ENCODE data around the gene DYNLT1.

DYNLT1 gene

DNA sequence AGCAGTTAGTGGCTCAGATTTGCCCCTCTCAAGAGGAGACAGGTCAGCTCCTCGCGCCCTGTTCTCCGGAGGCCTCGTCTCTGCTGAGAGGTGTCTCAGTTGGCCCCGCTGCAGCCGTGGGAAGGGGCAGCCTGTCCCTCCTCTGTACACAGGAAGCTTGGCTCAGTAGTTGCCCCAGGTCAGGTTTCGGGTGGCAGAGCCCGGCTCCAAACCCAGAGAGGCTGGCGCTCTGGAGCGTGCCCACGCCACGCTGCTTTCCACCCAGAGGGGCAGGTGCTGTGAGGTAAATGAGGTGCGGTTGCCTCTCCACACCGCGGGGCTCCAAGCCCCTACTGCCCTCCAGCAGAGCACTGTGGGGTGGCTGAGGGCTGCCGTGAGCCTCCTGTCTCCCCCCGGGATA is 16.0 kb downstream of the DYNLT1 start:
- Mint-ChIP-seq H3K9me3 (no peaks in the 10 kb centered on the region), H3K4me3 (no peak overlapping the region)

DNA sequence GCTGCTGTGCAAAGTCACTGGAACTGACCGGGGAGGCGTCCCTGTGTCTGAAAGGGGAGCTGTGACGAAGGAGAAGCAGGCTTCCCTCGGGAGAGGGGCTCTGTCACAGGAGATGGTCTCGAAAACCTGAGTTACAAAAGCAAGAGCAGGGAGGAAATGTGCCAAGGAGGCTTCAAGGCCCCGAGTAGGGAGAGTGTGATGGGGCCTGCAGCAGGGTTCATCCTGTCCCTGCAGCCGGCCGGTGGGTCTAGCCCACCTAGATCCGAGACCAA is 16.7 kb downstream of the DYNLT1 start:
- DNase-seq = no peak
- peaks cover 76% of the 10 kb centered on the region for H3K4me1 Mint-ChIP-seq
- peaks cover 61% of the 10 kb centered on the region for H3K36me3 Mint-ChIP-seq (ENCODE audit: low read depth)

More for the DNA sequence above, 16.0 kb downstream of the DYNLT1 start:
- peaks cover 62% of the 10 kb centered on the region for H3K36me3 Mint-ChIP-seq (ENCODE audit: low read depth)
- DNase-seq = no peak
- H3K4me1 Mint-ChIP-seq = peaks cover 73% of the 10 kb centered on the region
- no peak overlapping the region for H3K27ac Mint-ChIP-seq
- no peaks in the 10 kb centered on the region for H3K27me3 Mint-ChIP-seq (ENCODE audit: low read depth, poor library complexity)
- TF ChIP-seq, protein P1, sequence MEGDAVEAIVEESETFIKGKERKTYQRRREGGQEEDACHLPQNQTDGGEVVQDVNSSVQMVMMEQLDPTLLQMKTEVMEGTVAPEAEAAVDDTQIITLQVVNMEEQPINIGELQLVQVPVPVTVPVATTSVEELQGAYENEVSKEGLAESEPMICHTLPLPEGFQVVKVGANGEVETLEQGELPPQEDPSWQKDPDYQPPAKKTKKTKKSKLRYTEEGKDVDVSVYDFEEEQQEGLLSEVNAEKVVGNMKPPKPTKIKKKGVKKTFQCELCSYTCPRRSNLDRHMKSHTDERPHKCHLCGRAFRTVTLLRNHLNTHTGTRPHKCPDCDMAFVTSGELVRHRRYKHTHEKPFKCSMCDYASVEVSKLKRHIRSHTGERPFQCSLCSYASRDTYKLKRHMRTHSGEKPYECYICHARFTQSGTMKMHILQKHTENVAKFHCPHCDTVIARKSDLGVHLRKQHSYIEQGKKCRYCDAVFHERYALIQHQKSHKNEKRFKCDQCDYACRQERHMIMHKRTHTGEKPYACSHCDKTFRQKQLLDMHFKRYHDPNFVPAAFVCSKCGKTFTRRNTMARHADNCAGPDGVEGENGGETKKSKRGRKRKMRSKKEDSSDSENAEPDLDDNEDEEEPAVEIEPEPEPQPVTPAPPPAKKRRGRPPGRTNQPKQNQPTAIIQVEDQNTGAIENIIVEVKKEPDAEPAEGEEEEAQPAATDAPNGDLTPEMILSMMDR (IDR thresholded peaks at IDR 0.05) = no peak

DNA sequence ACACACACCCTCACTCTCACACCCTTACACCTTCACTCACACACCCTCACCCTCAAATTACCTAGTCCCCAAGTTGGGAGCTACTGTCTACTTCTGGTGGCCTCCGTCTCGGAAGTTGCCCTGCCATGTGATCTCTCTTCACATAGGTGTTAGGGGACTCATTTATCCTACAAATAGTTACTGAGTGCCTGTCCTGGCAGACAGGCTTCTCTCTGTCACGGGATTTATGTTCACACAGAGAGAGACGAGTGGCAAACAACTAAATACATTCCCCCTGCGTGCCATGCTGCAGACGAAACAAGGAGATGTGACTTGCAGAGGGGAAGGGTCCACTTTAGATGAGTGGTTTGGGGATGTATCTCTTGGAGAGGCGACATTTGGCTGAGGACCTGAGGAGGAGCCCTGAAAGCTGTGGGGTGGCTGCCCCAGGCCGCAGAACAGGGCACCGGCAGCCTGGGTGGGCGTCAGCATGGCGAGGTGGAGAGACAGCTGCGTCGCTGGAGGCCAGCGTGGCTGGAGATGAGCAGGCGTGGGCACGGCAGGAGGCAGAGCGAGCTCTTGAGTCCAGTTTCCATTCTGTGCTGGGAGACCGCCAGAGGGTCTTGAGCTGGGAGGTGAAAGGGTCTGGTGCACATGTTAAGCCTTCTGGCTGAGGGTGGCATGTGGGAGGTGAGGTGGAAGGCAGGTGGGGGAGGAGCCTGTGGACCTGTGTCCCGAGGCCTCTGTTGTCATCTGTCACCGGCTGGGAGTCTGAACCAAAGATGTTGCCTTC is 17.2 kb downstream of the DYNLT1 start:
- peak overlapping the region; percentile 96 for H3K27ac Mint-ChIP-seq
- TF ChIP-seq, protein P1 (IDR thresholded peaks at IDR 0.05) = no peak
- H3K4me3 Mint-ChIP-seq = peak overlapping the region; percentile 50

More for the DNA sequence above, 16.7 kb downstream of the DYNLT1 start:
- TF ChIP-seq, protein P1 (IDR thresholded peaks at IDR 0.05) = no peak
- Mint-ChIP-seq H3K27ac (peak overlapping the region; percentile 96), H3K27me3 (ENCODE audit: low read depth, poor library complexity) (no peaks in the 10 kb centered on the region), H3K4me3 (peak overlapping the region; percentile 50), H3K9me3 (no peaks in the 10 kb centered on the region)

DNA sequence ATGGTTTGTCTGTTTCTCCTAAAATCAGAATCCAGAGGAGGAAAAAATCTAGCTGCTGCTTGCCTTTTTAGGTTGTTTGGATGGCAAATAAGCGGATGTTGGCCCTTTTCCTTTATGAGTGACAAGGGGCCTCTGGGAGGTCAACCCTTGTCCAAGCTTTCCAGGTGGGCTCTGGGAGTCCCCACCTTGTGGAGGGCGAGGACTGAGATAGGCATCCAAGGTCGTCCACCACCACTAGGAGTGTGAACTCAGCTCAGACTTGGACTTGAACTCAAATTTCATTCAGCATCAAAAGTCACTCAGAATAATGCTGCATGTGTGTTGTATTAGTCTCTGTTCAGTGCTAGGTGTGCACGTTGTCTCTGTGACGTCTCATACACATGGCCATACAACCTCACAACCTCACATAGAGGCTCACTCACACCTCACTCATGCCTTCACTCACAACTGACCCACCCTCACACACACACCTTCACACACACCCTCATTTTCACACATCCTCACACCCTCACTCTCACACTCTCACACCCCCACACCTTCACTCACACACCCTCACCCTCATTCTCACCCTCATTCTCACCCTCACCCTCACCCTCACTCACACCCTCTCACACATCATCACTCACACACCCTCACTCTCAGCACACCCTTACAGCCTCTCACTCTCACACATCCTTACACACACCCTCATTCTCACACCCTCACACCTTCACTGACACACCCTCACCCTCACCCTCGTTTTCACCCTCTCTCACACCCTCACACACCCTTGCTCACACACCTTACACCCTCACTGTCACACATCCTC is 18.0 kb downstream of the DYNLT1 start:
- Mint-ChIP-seq H3K27me3 (ENCODE audit: low read depth, poor library complexity) (no peaks in the 10 kb centered on the region), H3K27ac (peak overlapping the region; percentile 96), H3K36me3 (ENCODE audit: low read depth) (peaks cover 63% of the 10 kb centered on the region), H3K4me3 (no peak overlapping the region), H3K9me3 (no peaks in the 10 kb centered on the region), H3K4me1 (peaks cover 72% of the 10 kb centered on the region)
- TF ChIP-seq, protein P1 (IDR thresholded peaks at IDR 0.05) = no peak
- DNase-seq = no peak

More for the DNA sequence above, 17.2 kb downstream of the DYNLT1 start:
- peaks cover 62% of the 10 kb centered on the region for H3K36me3 Mint-ChIP-seq (ENCODE audit: low read depth)
- DNase-seq = peak; percentile 18
- H3K27me3 Mint-ChIP-seq (ENCODE audit: low read depth, poor library complexity) = no peaks in the 10 kb centered on the region
- H3K4me1 Mint-ChIP-seq = peaks cover 76% of the 10 kb centered on the region
- H3K9me3 Mint-ChIP-seq = no peaks in the 10 kb centered on the region

DNA sequence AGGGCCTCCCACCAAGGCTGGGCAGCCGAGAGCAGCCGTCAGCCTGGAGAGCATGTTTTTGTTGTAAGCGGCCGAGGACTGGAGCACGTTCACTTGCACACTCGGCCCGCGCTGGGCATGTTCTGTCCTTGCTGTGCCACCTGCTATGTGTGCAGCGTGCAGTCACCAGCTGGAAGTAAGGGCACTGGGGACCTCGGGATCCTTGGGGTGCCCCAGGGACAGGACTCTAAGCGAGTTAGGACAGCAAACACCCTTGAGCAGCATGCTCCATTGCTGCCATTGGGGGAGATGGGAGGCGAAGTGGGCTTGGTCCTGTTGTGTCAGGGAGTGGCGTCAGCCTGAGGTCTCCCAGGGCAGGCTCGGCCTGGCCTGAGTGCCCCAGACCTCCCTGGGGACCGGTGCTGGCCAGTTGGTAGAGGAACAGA is 18.6 kb downstream of the DYNLT1 start:
- TF ChIP-seq, protein P1 (IDR thresholded peaks at IDR 0.05) = no peak
- H3K4me3 Mint-ChIP-seq = no peak overlapping the region
- peak overlapping the region; percentile 93 for H3K27ac Mint-ChIP-seq
- H3K4me1 Mint-ChIP-seq = peaks cover 66% of the 10 kb centered on the region
- H3K36me3 Mint-ChIP-seq (ENCODE audit: low read depth) = peaks cover 63% of the 10 kb centered on the region
- DNase-seq = no peak
- no peaks in the 10 kb centered on the region for H3K27me3 Mint-ChIP-seq (ENCODE audit: low read depth, poor library complexity)
- H3K9me3 Mint-ChIP-seq = no peaks in the 10 kb centered on the region

All from nephron progenitor cell (in vitro differentiated cells).